Stimulated activated CD4-positive, alpha-beta T cell treated with anti-CD3 and anti-CD28 coated beads, Interleukin-15, amount 100 ng/mL, for 24 hours (primary cell): Measurements from ENCODE around the gene STAT5A.
A peak's percentile ranks its signal among the peaks of the same experiment; 100 is the strongest.
"Not testable (repeated sequence)": the region's sequence is repeated elsewhere in the genome, so short reads cannot be mapped to it uniquely, and the experiment has no call there.

Experiments used
- DNase-seq: peaks from one replicate; pipeline ENCODE4 v3.0.0-alpha.2; 2020

Gene STAT5A

DNA sequence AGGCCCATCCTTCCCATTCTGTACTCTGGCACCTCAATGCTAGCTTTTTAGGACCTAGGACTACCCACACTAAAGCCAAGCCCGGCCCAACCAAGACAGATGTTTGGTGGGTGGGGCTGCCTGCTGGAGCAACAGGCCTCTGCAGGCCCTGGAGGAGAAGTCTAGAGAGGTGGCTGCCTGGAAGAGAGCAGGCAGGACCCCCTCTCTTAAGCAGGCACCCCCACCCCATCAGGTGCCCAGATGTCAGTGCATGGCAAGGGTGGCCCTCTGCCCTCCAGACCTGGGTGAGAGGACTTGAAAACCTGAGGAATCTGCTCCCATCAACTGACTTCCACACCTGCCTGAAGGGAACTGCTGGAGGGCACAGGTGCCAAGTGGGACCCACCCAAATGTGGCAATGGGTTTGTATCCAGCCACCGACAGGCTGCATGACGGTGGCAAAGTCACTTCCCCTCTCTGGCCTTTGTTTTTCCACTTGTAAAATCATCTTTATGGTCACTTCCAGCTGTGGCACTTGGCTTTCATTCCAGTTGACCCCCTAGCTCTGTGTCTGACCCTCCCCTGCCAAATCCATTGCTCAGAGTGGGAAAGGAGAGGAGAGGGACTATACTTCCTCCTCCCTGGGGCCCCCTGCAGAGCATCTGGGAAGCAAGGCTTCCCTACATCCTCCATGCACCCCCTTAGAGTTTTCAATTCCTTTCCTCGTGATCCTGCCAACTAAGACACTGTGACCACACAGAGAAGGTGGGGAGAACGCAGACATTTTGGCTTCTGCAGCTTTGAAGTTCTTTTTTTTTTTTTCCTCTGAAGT is 1.7 kb upstream of the STAT5A start:
- peak; percentile 48 for DNase-seq

DNA sequence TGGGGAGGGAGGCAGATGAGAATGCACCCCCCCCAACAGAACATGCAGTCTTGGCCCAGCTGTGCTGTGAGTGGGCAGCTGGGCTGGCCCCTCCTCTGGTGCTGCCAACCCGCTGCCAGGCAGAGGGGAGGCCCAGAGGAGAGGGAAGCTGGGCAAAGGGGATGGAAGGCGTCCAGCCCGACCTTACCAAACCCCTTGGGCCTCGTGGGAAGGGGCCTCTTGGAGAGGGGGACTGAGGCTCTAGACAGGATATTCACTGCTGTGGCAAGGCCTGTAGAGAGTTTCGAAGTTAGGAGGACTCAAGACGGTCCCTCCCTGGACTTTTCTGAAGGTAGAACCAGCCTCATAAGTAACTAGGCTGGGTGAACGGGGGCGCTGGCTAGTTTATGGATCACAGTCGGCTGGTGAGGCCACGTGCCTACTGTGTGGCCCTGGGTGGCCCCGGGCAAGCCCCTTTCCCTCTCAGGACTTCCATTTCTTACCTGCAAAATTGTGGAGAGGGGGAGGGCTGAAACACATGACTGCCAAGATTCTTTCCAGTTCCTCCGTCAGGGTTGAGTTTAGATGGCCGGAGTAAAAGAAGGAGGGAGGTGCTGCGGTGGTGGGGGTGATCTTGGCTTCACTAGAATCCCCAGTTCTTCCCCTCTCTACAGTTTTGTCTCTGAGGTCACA is 857 bp upstream of the STAT5A start:
- DNase-seq = peak; percentile 53

DNA sequence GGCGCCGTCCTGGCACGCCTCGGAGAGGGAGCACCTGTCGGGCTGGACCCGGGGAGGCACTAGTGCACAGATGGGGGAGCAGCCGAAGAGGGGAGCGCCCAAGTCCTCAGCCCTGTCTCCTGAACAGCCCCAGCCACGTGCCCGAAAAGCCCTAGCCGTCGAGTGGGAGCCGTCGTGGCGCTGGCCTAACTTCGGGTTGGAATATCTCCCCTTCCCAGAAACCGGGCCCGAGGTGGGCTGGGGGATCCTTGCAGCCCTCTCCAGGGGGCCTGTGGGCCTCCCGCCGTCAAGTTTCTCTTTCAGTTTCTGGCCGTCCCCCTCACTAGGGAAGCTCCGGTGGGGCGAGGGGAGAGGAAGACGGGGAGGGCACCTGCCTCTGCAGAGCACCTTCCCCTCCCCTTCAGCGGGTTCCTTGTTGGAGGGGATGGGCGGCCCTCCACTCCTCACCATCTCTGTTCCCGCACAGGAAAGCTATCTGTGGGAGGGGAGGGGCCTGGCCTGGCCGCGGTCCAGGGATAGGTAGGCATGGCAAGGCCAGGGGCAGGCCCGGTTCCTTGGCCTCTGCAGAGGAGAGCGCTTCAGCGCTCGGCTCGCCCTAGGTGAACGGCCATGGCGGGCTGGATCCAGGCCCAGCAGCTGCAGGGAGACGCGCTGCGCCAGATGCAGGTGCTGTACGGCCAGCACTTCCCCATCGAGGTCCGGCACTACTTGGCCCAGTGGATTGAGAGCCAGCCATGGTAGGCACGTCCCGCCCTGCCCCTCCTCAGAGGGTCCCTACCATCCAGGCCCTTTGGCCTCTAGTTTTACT is 709 bp downstream of the STAT5A start:
- peak; percentile 74 for DNase-seq

DNA sequence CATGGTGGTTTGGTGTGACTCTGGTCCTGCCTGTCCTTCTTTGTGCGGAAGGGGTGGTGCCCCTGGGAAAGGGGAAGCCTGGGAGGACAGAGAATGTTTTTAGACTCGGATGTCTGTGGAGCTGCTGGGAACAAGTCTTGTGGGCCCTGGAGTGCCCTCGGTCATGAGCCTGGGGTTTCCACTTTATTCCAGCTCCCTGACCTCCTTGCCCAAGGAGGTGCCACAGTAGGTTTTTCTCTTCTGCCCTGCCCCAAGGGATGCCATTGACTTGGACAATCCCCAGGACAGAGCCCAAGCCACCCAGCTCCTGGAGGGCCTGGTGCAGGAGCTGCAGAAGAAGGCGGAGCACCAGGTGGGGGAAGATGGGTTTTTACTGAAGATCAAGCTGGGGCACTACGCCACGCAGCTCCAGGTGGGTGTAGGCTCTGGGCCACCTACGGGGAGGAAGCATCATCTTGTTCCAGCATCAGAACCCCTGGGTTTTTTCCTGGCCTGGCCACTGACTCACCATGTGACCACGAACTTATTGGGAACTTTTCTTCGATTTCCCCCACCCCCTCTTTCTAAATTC is 1.4 kb downstream of the STAT5A start:
- peak; percentile 84 for DNase-seq

DNA sequence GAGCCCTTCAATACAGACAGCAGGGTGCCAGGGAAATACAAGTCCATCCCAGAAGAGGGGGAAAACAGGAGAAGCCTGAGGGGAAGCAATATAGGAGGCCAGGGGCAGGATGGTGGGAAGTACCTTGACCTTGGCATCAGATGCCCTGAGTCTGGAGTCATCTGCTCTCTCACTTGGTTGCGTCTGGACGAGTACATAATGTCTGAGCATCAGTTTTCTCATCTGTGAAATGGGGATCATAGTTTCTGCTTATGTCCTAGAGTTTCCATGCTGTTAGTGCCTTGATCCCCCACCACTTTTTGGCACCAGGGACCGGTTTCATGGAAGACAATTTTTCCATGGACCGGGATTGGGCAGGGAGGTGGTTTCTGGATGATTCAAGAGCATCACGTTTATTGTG is 2.3 kb downstream of the STAT5A start:
- no peak for DNase-seq

DNA sequence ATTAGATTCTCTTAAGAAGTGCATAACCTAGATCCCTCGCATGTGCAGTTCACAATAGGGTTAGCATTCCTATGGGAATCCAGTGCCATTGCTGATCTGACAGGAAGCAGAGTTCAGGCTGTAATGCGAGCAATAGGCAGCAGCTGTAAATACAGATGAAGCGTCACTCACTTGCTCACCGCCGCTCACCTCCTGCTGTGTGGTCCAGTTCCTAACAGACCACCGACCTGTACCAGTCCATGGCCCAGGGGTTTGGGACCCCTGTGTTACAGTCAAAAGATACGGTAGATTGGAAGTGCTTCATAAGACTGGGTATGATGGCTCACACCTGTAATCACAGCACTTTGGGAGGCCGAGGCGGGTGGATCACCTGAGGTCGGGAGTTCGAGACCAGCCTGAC is 2.8 kb downstream of the STAT5A start:
- no peak for DNase-seq

DNA sequence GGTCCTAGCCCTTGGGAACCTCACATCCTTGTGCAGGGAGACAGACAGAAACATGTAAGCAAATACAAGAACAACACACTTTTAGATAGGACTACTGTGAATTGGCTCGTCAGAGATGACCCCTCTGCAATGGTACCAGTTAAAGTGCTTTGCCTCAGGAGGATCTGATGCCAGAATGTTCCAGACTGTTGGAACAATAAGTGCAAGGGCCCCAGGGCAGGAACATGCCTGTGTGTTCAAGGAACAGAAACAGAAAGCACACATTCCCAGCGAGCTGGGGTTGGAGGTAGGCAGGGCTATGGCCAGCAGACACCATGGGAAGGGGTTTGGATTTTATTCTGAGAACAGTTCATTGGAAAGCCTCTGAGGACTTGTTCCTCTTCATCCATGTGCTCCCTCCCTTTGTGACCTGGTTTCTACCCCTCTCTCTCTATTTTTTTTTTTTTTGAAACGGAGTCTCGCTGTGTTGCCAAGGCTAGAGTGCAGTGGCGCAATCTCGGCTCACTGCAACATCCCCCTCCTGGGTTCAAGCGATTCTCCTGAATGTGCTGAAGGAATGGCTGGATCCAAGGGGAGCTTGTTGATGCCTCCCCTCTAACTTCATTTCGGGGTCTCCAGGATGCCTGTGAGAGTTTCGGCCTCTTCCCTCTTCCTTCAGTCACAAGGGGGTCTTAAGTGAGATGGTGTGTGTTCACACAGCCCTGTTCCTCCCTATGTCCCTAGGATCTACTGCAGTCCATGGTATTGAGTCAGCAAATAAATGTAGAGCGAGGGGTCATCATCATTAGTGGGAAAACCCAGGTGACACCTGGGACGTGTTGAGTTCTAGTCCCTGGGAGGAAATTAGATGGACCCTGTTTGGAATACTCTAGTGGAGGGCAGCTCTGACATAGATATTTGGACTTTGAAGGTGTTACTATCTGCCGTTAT is 6.4 kb downstream of the STAT5A start:
- DNase-seq = no peak

DNA sequence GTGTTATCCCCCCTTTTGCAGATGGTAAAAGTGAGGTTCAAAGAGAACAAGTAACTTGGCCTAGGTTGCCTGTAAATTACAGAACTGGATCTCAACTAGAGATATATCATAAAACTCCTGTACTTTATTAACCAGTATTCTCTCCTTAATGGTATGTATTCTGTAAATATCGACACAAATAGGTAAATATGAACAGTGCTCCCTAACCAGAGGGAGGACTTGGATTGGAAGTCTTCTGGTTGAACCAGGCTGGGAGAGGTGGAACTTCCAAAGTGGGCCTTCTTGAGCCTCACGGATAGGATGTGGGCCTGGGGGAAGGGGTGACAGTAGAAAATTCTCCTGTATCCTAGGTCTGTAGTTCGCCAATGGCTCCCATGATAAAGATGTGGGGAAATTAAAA is 7.7 kb downstream of the STAT5A start:
- no peak for DNase-seq

DNA sequence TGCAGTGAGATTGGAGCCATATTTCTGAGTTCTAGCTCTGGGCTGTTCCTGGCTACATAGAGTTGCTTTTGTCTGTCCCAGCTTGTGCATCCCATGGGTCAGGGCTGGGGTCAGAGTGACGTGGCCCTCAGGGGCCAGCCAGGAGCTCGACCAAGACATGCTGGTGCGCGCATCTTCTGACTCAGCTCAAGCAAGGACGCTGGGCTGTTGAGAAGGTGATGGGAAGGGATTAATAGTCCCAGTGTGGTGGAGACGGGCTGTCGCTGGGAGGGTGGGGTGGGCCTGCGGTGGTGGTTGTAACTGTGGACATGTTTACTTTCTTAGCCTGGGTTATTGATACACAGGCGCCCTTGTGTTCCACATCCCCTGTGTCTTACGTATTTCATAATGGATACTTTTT is 9.5 kb downstream of the STAT5A start:
- not testable (repeated sequence) for DNase-seq

DNA sequence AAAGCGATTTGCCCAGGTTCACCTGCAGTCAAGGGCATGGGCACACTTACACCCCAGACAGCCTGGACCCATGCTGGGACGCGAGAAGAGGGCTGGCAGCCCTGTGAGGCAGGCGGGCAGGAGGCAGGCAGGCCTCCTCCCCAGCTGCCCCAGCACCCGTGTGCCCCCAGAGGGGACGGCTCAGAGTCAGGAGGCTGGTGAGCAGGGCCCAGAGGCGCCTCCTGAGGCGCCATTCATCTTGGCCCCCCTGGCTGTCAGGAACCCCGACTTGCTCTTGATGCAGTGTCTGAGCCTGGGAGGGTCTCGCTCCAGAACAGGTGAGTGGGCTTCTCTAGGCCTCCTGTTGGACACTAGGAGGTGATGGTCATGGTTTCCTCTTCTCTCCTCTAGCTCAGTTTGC is 11.1 kb downstream of the STAT5A start:
- not testable (repeated sequence) for DNase-seq

DNA sequence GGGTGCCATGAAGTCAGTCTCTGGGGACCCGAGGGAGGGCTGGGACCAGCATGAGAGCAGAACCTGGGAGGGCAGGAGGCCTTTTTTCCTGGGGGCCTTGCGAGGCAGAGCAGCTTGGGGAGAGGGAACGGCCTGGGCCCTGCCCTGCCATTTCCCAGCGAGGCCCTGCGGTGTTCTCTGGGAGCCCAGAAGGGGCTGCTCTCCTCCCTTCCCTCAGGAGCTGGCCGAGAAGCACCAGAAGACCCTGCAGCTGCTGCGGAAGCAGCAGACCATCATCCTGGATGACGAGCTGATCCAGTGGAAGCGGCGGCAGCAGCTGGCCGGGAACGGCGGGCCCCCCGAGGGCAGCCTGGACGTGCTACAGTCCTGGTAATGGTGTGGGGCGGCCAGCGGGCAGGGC is 11.6 kb downstream of the STAT5A start:
- DNase-seq = not testable (repeated sequence)

DNA sequence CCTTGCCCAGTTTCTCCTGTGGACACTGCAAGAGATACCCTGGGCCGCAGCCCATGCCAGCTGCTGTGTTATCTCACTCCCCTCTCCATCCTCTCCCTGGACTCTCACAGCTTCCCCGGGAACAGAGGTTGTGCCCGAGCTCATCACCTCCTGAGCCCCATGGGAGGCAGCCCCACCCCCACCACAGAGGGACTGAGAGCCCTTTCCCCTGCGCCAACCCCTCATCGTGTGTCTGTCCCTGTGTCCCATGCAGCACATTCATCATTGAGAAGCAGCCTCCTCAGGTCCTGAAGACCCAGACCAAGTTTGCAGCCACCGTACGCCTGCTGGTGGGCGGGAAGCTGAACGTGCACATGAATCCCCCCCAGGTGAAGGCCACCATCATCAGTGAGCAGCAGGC is 12.7 kb downstream of the STAT5A start:
- no peak for DNase-seq

DNA sequence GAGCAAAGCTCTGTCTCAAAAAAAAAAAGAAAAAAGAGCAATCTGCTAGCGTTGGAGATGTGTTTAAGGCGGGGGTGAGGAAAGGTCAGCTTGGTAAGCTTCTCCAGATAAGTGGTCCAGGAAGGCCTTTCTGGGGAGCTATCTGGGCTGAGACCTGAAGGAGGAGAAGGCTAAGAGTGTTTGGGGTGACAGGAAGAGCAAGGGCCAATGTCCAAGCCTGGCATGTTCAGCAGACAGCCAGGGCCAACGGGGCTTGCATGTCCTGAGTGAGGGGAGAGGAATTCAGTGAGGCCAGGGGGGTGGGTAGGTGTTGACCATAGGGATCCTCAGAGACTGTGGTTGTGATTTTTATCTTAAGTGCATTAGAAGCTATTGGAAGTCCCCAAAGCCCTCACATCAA is 15.4 kb downstream of the STAT5A start:
- no peak for DNase-seq

DNA sequence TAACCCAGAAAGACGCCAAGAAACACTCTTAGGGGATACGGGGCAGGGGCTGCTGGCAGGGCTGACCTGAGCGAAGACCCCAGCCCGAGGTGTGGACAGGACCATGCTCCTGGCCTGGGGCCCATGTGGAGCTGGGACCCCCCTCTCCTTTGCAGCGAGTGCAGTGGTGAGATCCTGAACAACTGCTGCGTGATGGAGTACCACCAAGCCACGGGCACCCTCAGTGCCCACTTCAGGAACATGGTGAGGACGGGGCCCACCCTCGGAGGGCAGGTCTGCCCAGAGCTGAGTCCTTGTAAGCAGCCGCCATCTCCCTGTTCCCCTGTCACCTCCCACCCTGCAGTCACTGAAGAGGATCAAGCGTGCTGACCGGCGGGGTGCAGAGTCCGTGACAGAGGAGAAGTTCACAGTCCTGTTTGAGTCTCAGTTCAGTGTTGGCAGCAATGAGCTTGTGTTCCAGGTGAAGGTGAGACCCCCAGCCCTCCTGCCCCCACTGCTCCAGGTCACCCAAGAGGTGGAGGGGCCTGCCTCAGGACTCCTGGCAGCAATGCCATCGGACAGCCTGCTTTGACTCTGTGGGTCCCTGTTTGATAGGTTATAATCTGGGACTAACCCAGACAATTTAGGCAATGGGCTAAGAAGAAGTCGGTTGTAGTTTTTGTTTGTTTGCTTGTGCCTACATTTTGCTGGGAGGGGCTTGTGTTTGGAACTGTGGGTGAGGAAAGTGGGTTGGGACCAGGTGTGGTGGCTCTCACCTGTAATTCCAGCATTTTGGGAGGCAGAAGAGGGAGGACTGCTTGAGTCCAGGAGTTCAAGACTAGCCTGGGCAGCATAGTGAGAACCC is 16.1 kb downstream of the STAT5A start:
- no peak for DNase-seq

DNA sequence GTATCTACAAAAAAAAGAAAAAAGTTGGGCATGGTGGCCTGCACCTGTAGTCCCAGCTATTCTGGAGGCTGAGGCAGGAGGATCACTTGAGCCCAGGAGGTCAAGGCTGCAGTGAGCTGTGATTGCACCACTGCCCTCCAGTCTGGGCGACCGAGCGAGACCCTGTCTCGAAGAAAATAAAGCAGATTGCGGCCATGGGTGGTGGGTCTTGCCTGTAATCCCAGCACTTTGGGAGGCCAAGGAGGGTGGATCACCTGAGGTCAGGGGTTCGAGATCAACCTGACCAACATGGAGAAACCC is 16.7 kb downstream of the STAT5A start:
- not testable (repeated sequence) for DNase-seq

DNA sequence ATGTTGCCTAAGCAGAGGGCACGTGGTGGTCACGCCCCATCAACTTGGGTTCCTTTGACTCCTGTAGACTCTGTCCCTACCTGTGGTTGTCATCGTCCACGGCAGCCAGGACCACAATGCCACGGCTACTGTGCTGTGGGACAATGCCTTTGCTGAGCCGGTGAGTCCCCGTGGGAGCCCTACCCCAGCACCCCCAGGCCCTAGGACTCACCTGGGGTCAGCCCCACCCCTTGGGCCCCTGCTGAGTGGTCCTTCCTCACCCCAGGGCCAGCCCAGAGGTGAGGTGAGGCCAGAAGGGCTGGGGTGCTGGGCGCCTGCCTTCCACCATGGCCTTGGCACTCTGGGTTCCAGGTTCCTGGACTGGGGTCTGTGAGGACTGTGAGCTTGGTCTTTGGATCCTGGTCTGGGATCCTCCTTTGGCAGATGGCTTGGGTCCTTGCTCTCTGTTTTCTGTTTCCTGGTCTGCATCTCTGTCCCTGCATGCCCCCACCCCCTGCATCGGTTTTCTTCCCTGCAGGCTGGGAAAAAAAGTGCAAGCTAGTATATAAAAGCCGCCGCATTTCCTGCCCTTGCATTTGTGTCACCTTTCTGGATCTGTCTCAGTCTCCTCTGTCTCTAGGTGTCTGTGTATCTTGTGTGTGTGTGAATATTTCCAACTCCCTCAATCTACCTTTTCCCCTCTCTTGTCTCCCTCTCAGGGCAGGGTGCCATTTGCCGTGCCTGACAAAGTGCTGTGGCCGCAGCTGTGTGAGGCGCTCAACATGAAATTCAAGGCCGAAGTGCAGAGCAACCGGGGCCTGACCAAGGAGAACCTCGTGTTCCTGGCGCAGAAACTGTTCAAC is 17.5 kb downstream of the STAT5A start:
- DNase-seq = no peak

DNA sequence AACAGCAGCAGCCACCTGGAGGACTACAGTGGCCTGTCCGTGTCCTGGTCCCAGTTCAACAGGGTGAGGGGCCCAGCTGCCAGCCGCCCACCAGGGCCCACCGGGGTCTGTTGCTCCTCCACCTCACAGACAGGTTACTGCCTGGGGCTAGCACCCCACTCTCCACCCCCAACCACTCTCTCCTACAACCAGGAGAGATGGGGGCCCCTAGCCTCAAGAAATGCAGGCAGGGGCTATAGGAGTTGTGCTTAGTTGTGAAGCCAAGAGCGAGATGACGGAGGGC is 18.0 kb downstream of the STAT5A start:
- DNase-seq = no peak

DNA sequence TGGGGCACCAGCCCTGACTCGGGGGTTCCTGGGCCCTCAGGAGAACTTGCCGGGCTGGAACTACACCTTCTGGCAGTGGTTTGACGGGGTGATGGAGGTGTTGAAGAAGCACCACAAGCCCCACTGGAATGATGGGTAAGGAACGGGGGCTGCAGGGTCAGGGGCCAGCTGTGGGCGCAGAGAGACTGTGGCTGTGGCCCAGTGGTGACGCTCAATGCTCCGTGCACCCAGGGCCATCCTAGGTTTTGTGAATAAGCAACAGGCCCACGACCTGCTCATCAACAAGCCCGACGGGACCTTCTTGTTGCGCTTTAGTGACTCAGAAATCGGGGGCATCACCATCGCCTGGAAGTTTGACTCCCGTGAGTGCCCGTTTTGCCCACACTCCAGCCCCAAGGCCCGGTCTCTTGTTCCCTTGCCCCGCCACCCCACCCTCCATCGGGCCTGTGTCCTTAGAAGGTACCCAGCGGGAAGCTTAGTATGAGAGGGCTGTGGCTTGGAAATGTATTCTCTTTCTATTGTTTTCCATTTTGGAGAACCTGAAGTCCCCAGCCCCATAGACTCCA is 19.1 kb downstream of the STAT5A start:
- DNase-seq = no peak

DNA sequence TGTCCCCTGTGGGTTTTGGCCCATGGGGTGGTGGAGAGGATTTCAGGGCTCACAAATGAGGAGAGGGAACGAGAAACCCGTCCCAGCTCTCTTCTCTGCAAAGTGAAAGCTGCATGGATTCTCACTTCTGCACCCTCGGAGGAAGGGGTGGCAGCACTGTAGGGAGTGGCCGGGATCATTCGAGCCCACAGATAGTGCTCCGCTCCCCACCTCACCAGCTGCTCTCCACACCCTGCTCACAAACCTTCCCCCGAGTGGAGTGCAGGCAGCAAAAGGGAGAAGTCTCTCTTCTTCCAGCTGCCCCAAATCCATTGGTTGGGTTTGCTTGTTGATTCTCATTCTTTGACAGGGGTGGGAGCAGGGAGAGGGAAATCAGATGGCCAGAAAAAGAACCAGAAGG is 20.1 kb downstream of the STAT5A start:
- DNase-seq = no peak

DNA sequence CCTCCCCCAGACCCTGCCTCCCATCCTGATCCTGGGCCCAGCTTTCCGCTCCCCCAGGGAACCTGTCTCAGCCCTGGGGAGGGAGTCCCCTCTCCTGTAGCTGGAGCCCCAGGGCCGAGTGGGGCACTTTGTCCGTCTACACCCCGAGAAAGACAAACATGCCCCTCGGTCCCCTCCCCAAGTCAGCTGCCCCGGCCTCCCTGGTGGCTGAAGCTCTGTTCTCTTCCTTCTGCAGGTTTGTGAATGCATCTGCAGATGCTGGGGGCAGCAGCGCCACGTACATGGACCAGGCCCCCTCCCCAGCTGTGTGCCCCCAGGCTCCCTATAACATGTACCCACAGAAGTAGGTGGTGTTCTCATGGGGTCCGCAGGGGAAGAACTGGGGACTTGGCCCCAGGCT is 20.8 kb downstream of the STAT5A start:
- DNase-seq = no peak
